Stomach (tissue), 4 donors: ENCODE results near the gene KIR3DL1.
"Not testable (repeated sequence)": the region's sequence is repeated elsewhere in the genome, so short reads cannot be mapped to it uniquely, and the experiment has no call there.

Experiments
- CTCF ChIP-seq, 7 experiments: fragments of 450-650 bp in 4 of 7; fragments of 200-600 bp in 3 of 7; sonication (generic) in 3 of 7; IDR thresholded peaks; one replicate each; pipeline ENCODE4 v1.5.1; 2016 to 2019; ENCODE audit warnings: antibody characterized with exemption in 7 of 7, control low read depth in 2 of 7, mild to moderate bottlenecking in 1 of 7
- POLR2A ChIP-seq, 4 donors: fragments of 450-650 bp; IDR thresholded peaks; one replicate each; pipeline ENCODE4 v1.6.1; 2016; ENCODE audit warnings: antibody characterized with exemption in 4 of 4, control low read depth in 2 of 4, mild to moderate bottlenecking in 1 of 4, moderate library complexity in 1 of 4

- not testable (repeated sequence) for TF ChIP-seq POLR2A, CTCF (IDR thresholded peaks at IDR 0.05)
Observed at GRCh38 chr19:54775830-54776229, 40.4 kb upstream of the KIR3DL1 start.
